Stimulated activated naive CD8-positive, alpha-beta T cell treated with anti-CD3 and anti-CD28 coated beads, Interleukin-15, Interleukin-2, amounts not matched to agents 100 ng/mL and 50 ng/mL, for 24 hours (primary cell): ENCODE measurements around the gene OR6B1.
"Not testable (repeated sequence)": the region's sequence is repeated elsewhere in the genome, so short reads cannot be mapped to it uniquely, and the experiment has no call there.

Experiments
- H3K27ac Mint-ChIP-seq: one replicate; pipeline ENCODE4 v1.8.0; 2021; ENCODE audit warnings: mild to moderate bottlenecking, mixed read lengths
- H3K27me3 Mint-ChIP-seq: one replicate; pipeline ENCODE4 v1.8.0; 2021; ENCODE audit warnings: mixed read lengths
- H3K36me3 Mint-ChIP-seq: one replicate; pipeline ENCODE4 v1.8.0; 2021; ENCODE audit warnings: low read depth, mixed read lengths
- H3K4me1 Mint-ChIP-seq: one replicate; pipeline ENCODE4 v1.8.0; 2021; ENCODE audit warnings: low read depth, mixed read lengths
- H3K4me3 Mint-ChIP-seq: one replicate; pipeline ENCODE4 v1.8.0; 2021; ENCODE audit warnings: mild to moderate bottlenecking, mixed read lengths
- H3K9me3 Mint-ChIP-seq: one replicate; pipeline ENCODE4 v1.8.0; 2021; ENCODE audit warnings: mixed read lengths

Gene OR6B1

GRCh38 chr7:143983960-143984359, 16.2 kb upstream of the OR6B1 start:
- Mint-ChIP-seq H3K4me3 (no peak overlapping the region), H3K27me3 (no peaks in the 10 kb centered on the region), H3K36me3 (no peaks in the 10 kb centered on the region), H3K9me3 (no peaks in the 10 kb centered on the region), H3K27ac (no peak overlapping the region), H3K4me1 (no peaks in the 10 kb centered on the region)

- H3K4me1 Mint-ChIP-seq, result no peaks in the 10 kb centered on the region
- no peak overlapping the region for H3K4me3 Mint-ChIP-seq
- no peaks in the 10 kb centered on the region for H3K36me3 Mint-ChIP-seq
- H3K9me3 Mint-ChIP-seq, result peaks cover 11% of the 10 kb centered on the region
- H3K27ac Mint-ChIP-seq, result no peak overlapping the region
- H3K27me3 Mint-ChIP-seq, result peaks cover under 1% of the 10 kb centered on the region
These were observed 12.6 kb upstream of the OR6B1 start for GRCh38 chr7:143987513-143987912.

GRCh38 chr7:143988976-143989745, 11.0 kb upstream of the OR6B1 start:
- no peak overlapping the region for H3K4me3 Mint-ChIP-seq
- H3K9me3 Mint-ChIP-seq, result peaks cover 11% of the 10 kb centered on the region
- H3K36me3 Mint-ChIP-seq, result no peaks in the 10 kb centered on the region
- peaks cover 4% of the 10 kb centered on the region for H3K27me3 Mint-ChIP-seq
- no peak overlapping the region for H3K27ac Mint-ChIP-seq
- no peaks in the 10 kb centered on the region for H3K4me1 Mint-ChIP-seq

- no peak overlapping the region for H3K4me3 Mint-ChIP-seq
- no peaks in the 10 kb centered on the region for H3K4me1 Mint-ChIP-seq
- H3K27me3 Mint-ChIP-seq, result peaks cover 4% of the 10 kb centered on the region
- H3K9me3 Mint-ChIP-seq, result peaks cover 11% of the 10 kb centered on the region
- H3K36me3 Mint-ChIP-seq, result no peaks in the 10 kb centered on the region
- H3K27ac Mint-ChIP-seq, result no peak overlapping the region
These were observed 7.5 kb upstream of the OR6B1 start for GRCh38 chr7:143992670-143993069.

GRCh38 chr7:143993924-143994323, 6.2 kb upstream of the OR6B1 start:
- H3K4me1 Mint-ChIP-seq, result no peaks in the 10 kb centered on the region
- no peaks in the 10 kb centered on the region for H3K36me3 Mint-ChIP-seq
- no peak overlapping the region for H3K4me3 Mint-ChIP-seq
- no peak overlapping the region for H3K27ac Mint-ChIP-seq
- H3K9me3 Mint-ChIP-seq, result peaks cover 11% of the 10 kb centered on the region
- peaks cover 4% of the 10 kb centered on the region for H3K27me3 Mint-ChIP-seq

- Mint-ChIP-seq H3K27ac (no peak overlapping the region), H3K36me3 (no peaks in the 10 kb centered on the region), H3K9me3 (no peaks in the 10 kb centered on the region), H3K4me1 (no peaks in the 10 kb centered on the region), H3K4me3 (no peak overlapping the region), H3K27me3 (peaks cover 18% of the 10 kb centered on the region)
These were observed 1.4 kb downstream of the OR6B1 start for GRCh38 chr7:144001543-144001942.

- Mint-ChIP-seq H3K4me3 (no peak overlapping the region), H3K27me3 (peaks cover 25% of the 10 kb centered on the region), H3K27ac (no peak overlapping the region), H3K36me3 (no peaks in the 10 kb centered on the region), H3K9me3 (peaks cover 14% of the 10 kb centered on the region), H3K4me1 (no peaks in the 10 kb centered on the region)
These were observed 4.6 kb downstream of the OR6B1 start for GRCh38 chr7:144004703-144005102.

GRCh38 chr7:144006029-144006691, 6.0 kb downstream of the OR6B1 start:
- Mint-ChIP-seq H3K27ac (no peak overlapping the region), H3K27me3 (peaks cover 22% of the 10 kb centered on the region), H3K4me3 (no peak overlapping the region), H3K4me1 (no peaks in the 10 kb centered on the region), H3K36me3 (no peaks in the 10 kb centered on the region), H3K9me3 (peaks cover 18% of the 10 kb centered on the region)

GRCh38 chr7:144006692-144007042, 6.5 kb downstream of the OR6B1 start:
- Mint-ChIP-seq H3K9me3 (peaks cover 18% of the 10 kb centered on the region), H3K36me3 (no peaks in the 10 kb centered on the region), H3K27me3 (peaks cover 22% of the 10 kb centered on the region), H3K4me3 (no peak overlapping the region), H3K27ac (no peak overlapping the region), H3K4me1 (no peaks in the 10 kb centered on the region)

GRCh38 chr7:144009361-144009760, 9.2 kb downstream of the OR6B1 start:
- Mint-ChIP-seq H3K36me3 (no peaks in the 10 kb centered on the region), H3K27ac (no peak overlapping the region), H3K4me1 (no peaks in the 10 kb centered on the region), H3K4me3 (no peak overlapping the region), H3K9me3 (peaks cover 18% of the 10 kb centered on the region), H3K27me3 (peaks cover 18% of the 10 kb centered on the region)

GRCh38 chr7:144010061-144010460, 9.9 kb downstream of the OR6B1 start:
- not testable (repeated sequence) for H3K27ac Mint-ChIP-seq, H3K4me3 Mint-ChIP-seq, H3K4me1 Mint-ChIP-seq, H3K36me3 Mint-ChIP-seq
- Mint-ChIP-seq H3K27me3 (peaks cover 15% of the 10 kb centered on the region), H3K9me3 (peaks cover 18% of the 10 kb centered on the region)

- H3K4me1 Mint-ChIP-seq, H3K27ac Mint-ChIP-seq, H3K36me3 Mint-ChIP-seq, H3K4me3 Mint-ChIP-seq: not testable (repeated sequence)
- peaks cover 18% of the 10 kb centered on the region for H3K9me3 Mint-ChIP-seq
- peaks cover 12% of the 10 kb centered on the region for H3K27me3 Mint-ChIP-seq
These were observed 10.7 kb downstream of the OR6B1 start for GRCh38 chr7:144010821-144011220.

GRCh38 chr7:144011458-144012230, 11.5 kb downstream of the OR6B1 start:
- H3K27me3 Mint-ChIP-seq, result peaks cover 5% of the 10 kb centered on the region
- no peak overlapping the region for H3K27ac Mint-ChIP-seq
- H3K4me3 Mint-ChIP-seq, result no peak overlapping the region
- H3K4me1 Mint-ChIP-seq, result no peaks in the 10 kb centered on the region
- H3K36me3 Mint-ChIP-seq, result no peaks in the 10 kb centered on the region
- peaks cover 18% of the 10 kb centered on the region for H3K9me3 Mint-ChIP-seq

- Mint-ChIP-seq H3K36me3 (no peaks in the 10 kb centered on the region), H3K9me3 (no peaks in the 10 kb centered on the region), H3K27ac (no peak overlapping the region), H3K4me1 (peaks cover 4% of the 10 kb centered on the region), H3K4me3 (no peak overlapping the region), H3K27me3 (no peaks in the 10 kb centered on the region)
These were observed 17.9 kb downstream of the OR6B1 start for GRCh38 chr7:144018065-144018464.

- peaks cover 4% of the 10 kb centered on the region for H3K4me1 Mint-ChIP-seq
- no peaks in the 10 kb centered on the region for H3K36me3 Mint-ChIP-seq
- H3K27me3 Mint-ChIP-seq, result no peaks in the 10 kb centered on the region
- no peaks in the 10 kb centered on the region for H3K9me3 Mint-ChIP-seq
- H3K27ac Mint-ChIP-seq, result no peak overlapping the region
- H3K4me3 Mint-ChIP-seq, result no peak overlapping the region
These were observed 19.3 kb downstream of the OR6B1 start for GRCh38 chr7:144019457-144019856.
